ENCODE results near the gene RAB3C. TPM values are rescaled to one million over a fixed set of nuclear protein-coding genes. Genes with fewer than 3 reads are reported as not detected.
"Not testable (repeated sequence)": the region's sequence is repeated elsewhere in the genome, so short reads cannot be mapped to it uniquely, and the experiment has no call there.

RAB3C gene
- total RNA-seq, 4 donors from 2014 or later = 0.09 to 0.38 (median 0.21) TPM; not detected in 1

DNA sequence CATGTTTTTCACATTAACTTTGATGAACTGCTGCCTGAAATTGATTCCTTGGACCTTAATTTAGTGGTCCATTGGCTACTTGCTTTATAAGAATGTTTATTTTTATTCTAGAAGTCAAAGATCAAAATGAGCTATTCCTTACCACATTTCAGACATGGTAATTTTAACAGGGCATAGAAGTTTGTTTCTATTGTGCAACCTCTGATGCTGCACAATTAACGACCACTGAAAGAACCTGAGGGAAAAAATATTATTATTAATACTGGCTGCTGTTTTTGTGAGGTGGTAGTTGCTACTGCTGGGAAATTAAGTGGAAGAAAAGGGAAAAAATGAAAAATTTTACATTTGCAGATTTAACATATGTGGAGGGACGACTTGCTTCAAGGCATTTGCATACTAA is 37.9 kb upstream of the RAB3C start:
- intact Hi-C loops (cut with DNase I) = no loop called here
- Histone ChIP-seq H3K9me3 (no peaks in the 10 kb centered on the region), H3K4me1 (no peaks in the 10 kb centered on the region), H3K27ac (no peak overlapping the region), H3K36me3 (no peaks in the 10 kb centered on the region), H3K27me3 (no peaks in the 10 kb centered on the region), H3K4me3 (no peak overlapping the region)
- WGBS, 2 donors = 37 to 42% methylated on average over 2 of the region's 2 CpGs
- DNase-seq = no peak
- TF ChIP-seq POLR2A (IDR thresholded peaks at IDR 0.05) = no peak
- TF ChIP-seq, protein P1, sequence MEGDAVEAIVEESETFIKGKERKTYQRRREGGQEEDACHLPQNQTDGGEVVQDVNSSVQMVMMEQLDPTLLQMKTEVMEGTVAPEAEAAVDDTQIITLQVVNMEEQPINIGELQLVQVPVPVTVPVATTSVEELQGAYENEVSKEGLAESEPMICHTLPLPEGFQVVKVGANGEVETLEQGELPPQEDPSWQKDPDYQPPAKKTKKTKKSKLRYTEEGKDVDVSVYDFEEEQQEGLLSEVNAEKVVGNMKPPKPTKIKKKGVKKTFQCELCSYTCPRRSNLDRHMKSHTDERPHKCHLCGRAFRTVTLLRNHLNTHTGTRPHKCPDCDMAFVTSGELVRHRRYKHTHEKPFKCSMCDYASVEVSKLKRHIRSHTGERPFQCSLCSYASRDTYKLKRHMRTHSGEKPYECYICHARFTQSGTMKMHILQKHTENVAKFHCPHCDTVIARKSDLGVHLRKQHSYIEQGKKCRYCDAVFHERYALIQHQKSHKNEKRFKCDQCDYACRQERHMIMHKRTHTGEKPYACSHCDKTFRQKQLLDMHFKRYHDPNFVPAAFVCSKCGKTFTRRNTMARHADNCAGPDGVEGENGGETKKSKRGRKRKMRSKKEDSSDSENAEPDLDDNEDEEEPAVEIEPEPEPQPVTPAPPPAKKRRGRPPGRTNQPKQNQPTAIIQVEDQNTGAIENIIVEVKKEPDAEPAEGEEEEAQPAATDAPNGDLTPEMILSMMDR (IDR thresholded peaks at IDR 0.05) = no peak

DNA sequence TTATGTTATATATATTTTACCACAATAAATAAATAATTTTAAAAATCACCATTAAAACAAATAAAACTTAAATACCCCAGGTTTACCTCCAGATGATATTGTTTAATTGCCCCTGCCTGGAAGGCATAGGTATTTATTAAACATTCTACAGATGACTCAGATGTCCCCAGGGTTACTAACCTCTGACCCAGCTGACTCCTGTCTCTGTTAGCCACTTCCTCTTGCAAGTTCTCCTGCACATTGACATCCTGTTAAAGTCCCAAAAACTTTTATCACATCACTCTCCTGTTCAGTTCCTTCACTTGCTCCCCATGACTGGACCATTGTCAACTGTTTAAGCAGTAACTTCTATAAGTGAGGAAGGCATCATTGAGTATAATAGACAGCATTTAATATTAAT is 37.0 kb upstream of the RAB3C start:
- no peaks in the 10 kb centered on the region for H3K9me3 ChIP-seq
- H3K4me3 ChIP-seq = no peak overlapping the region
- H3K4me1 ChIP-seq = no peaks in the 10 kb centered on the region
- no peak overlapping the region for H3K27ac ChIP-seq
- intact Hi-C loops (cut with DNase I) = no loop called here
- TF ChIP-seq, protein P1 (IDR thresholded peaks at IDR 0.05) = no peak
- TF ChIP-seq POLR2A (IDR thresholded peaks at IDR 0.05) = no peak
- no peaks in the 10 kb centered on the region for H3K36me3 ChIP-seq
- no peak for DNase-seq
- H3K27me3 ChIP-seq = no peaks in the 10 kb centered on the region

DNA sequence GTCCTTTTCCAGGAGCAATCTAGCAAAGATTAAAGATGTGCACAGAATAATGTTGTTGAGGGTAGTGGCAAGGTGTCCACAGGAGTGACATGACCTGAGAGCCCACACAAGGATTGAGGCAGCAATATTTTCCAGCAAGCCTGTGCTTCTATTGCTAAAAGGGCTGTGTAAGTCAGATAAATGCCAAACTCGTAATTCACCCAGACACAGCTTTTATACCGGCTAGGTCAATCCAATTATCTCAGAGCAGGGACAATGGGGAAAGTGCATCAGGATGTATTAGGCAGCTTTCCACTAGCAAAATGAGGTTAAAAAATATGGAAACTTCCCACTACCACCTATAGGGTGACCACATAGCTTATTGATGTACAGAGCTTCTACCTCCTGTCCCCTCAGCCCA is 34.8 kb upstream of the RAB3C start:
- Histone ChIP-seq H3K4me3 (no peak overlapping the region), H3K27ac (no peak overlapping the region)

DNA sequence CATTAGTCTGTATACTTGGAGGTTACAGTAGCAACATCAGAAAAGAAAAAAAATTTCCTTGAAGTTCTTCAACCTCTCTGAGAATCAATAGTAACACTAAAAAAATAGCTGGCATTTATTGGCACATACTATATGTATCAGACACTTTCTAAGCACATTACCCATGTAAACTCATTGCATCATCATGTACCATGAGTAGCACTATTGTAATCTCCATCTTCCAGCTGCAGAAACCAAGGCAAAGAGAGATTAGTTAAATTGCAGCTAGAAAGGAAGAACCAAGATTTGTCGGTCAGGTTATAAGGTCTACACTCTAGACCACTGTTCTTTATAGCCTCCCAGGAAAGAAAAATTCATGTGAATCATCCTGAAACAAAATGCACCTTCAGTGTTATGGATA is 31.4 kb upstream of the RAB3C start:
- TF ChIP-seq, protein P1 (IDR thresholded peaks at IDR 0.05) = no peak
- no peak for TF ChIP-seq POLR2A (IDR thresholded peaks at IDR 0.05)
- no peaks in the 10 kb centered on the region for H3K9me3 ChIP-seq
- H3K27ac ChIP-seq = no peak overlapping the region
- WGBS, 2 donors = 86 to 95% methylated on average over 1 of the region's 1 CpG
- no peaks in the 10 kb centered on the region for H3K36me3 ChIP-seq
- DNase-seq = no peak
- no peak overlapping the region for H3K4me3 ChIP-seq
- intact Hi-C loops (cut with DNase I) = no loop called here
- no peaks in the 10 kb centered on the region for H3K27me3 ChIP-seq
- H3K4me1 ChIP-seq = no peaks in the 10 kb centered on the region

More for the DNA sequence above, 34.8 kb upstream of the RAB3C start:
- no peaks in the 10 kb centered on the region for H3K9me3 ChIP-seq
- H3K27me3 ChIP-seq = no peaks in the 10 kb centered on the region
- 72 to 88% methylated on average over 2 of the region's 2 CpGs for WGBS, 2 donors
- no peak for TF ChIP-seq POLR2A (IDR thresholded peaks at IDR 0.05)
- TF ChIP-seq, protein P1 (IDR thresholded peaks at IDR 0.05) = no peak
- no peaks in the 10 kb centered on the region for H3K36me3 ChIP-seq
- H3K4me1 ChIP-seq = no peaks in the 10 kb centered on the region
- intact Hi-C loops (cut with DNase I) = no loop called here
- DNase-seq = no peak

DNA sequence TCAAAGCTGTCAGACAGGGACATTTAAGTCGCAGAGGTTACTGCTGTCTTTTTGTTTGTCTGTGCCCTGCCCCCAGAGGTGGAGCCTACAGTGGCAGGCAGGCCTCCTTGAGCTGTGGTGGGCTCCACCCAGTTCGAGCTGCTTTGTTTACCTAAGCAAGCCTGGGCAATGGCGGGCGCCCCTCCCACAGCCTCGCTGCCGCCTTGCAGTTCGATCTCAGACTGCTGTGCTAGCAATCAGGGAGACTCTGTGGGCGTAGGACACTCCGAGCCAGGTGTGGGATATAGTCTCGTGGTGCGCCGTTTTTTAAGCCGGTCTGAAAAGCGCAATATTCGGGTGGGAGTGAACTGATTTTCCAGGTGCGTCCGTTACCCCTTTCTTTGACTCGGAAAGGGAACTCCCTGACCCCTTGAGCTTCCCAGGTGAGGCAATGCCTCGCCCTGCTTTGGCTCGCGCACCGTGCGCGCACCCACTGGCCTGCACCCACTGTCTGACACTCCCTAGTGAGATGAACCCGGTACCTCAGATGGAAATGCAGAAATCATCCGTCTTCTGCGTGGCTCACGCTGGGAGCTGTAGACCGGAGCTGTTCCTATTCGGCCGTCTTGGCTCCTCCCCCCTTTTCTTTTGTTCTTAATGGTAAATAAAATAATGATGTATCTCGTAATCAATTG is 25.1 kb upstream of the RAB3C start:
- 78 to 92% methylated on average over 9 to 26 of the region's 32 CpGs for WGBS, 2 donors
- DNase-seq, H3K27ac ChIP-seq: not testable (repeated sequence)

DNA sequence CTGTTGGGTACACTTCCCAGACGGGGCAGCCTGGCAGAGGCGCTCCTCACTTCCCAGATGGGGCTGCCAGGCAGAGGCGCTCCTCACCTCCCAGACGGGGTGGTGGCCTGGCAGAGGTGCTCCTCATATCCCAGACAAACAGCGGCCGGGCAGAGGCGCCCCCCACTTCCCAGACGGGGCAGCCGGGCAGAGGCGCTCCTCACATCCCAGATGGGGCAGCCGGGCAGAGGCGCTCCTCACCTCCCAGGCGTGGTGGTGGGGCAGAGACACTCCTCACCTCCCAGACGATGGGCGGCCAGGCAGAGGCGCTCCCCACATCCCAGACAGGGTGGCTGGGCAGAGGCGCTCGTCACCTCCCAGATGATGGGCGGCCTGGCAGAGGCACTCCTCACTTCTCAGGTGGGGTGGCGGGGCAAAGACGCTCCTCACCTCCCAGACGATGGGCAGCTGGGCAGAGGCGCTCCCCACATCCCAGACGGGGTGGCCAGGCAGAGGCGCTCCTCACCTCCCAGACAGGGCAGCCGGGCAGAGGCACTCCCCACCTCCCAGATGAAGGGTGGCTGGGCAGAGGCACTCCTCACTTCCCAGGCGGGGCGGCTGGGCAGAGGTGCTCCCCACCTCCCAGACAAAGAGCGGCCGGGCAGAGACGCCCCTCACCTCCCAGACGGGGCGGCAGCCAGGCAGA is 19.7 kb upstream of the RAB3C start:
- no CpG with 5 or more reads among the region's 33 CpGs for WGBS, 2 donors
- H3K9me3 ChIP-seq; H3K27ac ChIP-seq; intact Hi-C loops (cut with DNase I); DNase-seq; H3K4me1 ChIP-seq; H3K36me3 ChIP-seq; H3K27me3 ChIP-seq; H3K4me3 ChIP-seq: not testable (repeated sequence)

More for the DNA sequence above, 25.1 kb upstream of the RAB3C start:
- H3K36me3 ChIP-seq; H3K4me1 ChIP-seq; H3K9me3 ChIP-seq; intact Hi-C loops (cut with DNase I); H3K4me3 ChIP-seq; H3K27me3 ChIP-seq: not testable (repeated sequence)

DNA sequence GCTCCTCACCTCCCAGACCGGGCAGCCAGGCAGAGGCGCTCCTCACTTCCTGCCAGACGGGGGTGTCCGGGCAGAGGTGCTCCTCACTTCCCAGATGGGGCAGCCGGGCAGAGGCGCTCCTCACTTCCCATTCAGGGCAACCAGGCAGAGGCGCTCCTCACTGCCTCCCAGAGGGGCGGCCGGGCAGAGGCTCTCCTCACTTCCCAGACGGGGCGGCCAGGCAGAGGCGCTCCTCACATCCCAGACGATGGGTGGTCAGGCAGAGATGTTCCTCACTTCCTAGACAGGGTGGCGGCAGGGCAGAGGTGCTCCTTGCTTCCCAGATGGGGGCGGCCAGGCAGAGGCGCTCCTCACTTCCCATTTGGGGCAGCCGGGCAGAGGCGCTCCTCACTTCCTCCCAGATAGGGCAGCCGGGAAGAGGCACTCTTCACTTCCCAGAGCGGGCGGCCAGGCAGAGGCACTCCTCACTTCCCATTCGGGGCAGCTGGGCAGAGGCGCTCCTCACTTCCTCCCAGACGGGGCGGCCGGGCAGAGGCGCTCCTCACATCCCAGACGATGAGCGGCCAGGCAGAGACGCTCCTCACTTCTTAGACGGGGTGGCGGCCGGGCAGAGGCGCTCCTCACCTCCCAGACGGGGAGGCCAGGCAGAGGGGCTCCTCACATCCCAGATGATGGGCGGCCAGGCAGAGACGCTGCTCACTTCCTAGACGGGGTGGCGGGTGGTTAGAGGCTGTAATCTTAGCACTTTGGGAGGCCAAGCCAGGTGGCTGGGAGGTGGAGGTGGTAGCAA is 18.6 kb upstream of the RAB3C start:
- H3K36me3 ChIP-seq; DNase-seq; H3K27ac ChIP-seq; H3K27me3 ChIP-seq; intact Hi-C loops (cut with DNase I); H3K9me3 ChIP-seq; H3K4me1 ChIP-seq; H3K4me3 ChIP-seq: not testable (repeated sequence)
- no CpG with 5 or more reads among the region's 39 CpGs for WGBS, 2 donors
